Breast epithelium (tissue), 3 donors: Measurements from ENCODE around the gene DNAJC3.

Experiments used
- CTCF ChIP-seq, 3 donors: fragments of 450-650 bp; IDR thresholded peaks; one replicate each; pipeline ENCODE4 v1.5.1; 2016 to 2017; ENCODE audit warnings: antibody characterized with exemption in 3 of 3, mild to moderate bottlenecking in 3 of 3, moderate library complexity in 3 of 3
- POLR2A ChIP-seq: fragments of 450-650 bp; IDR thresholded peaks from one replicate; pipeline ENCODE4 v1.6.1; 2016; ENCODE audit warnings: antibody characterized with exemption, mild to moderate bottlenecking, moderate library complexity
- POLR2AphosphoS5 ChIP-seq, 3 donors: sonication (generic); formaldehyde crosslinking; IDR thresholded peaks; one replicate each; pipeline ENCODE4 v1.6.1; 2017; ENCODE audit warnings: antibody characterized with exemption in 3 of 3

DNA sequence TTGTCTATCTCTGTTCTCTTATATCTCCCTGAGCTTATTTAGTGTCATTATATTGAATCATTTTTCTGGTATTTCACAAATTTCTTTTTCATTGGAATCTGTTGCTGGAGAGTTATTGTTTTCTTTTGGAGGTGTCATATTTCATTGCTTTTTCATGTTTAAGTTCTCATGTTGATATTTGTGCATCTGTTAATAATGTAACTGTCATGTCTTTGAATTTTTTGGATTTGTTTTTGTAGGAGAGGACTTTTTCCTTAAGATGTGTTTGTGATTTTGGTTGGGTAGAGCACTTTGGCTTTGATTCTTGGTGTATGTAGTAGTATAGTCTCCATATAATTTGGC is 64.0 kb downstream of the DNAJC3 start:
- no peak for TF ChIP-seq CTCF (IDR thresholded peaks at IDR 0.05)
- TF ChIP-seq POLR2AphosphoS5 (IDR thresholded peaks at IDR 0.05) = no peak
- TF ChIP-seq POLR2A = no peak
